ENCODE measurements around the gene ADRA2C. TPM values are rescaled to one million over a fixed set of nuclear protein-coding genes. Genes with fewer than 3 reads are reported as not detected.

The ADRA2C gene
- total and polyA plus RNA-seq, 2 of the 13 experiments (the other 11 are each of a cell fraction or from before 2014, with no cell fraction given), result 15.4 to 69.7 TPM

- 0 out of 2 replicates have a peak, but pooled peaks have one; percentile 26 for TF ChIP-seq SMAD1 (CRISPR knock-in tag; IDR thresholded peaks at IDR 0.05; ENCODE audit: borderline replicate concordance, low read depth)
- TF ChIP-seq SIX4 (CRISPR knock-in tag; IDR thresholded peaks at IDR 0.05), result no peak
- TF ChIP-seq MYC (CRISPR knock-in tag; IDR thresholded peaks at IDR 0.05; ENCODE audit: borderline replicate concordance), result peak; percentile 68
- TF ChIP-seq REXO4 (CRISPR knock-in tag; IDR thresholded peaks at IDR 0.05; ENCODE audit: borderline replicate concordance), result no peak
- no peak for TF ChIP-seq ZBTB4 (CRISPR knock-in tag; IDR thresholded peaks at IDR 0.05; ENCODE audit: borderline replicate concordance)
- no peak for TF ChIP-seq ZBTB21 (CRISPR knock-in tag; IDR thresholded peaks at IDR 0.05)
- TF ChIP-seq ZNF274 (CRISPR knock-in tag; IDR thresholded peaks at IDR 0.05), result no peak
- no peak for TF ChIP-seq ZNF138 (CRISPR knock-in tag; IDR thresholded peaks at IDR 0.05; ENCODE audit: low read depth)
- no peak for TF ChIP-seq KAT7 (CRISPR knock-in tag; IDR thresholded peaks at IDR 0.05; ENCODE audit: borderline replicate concordance)
- TF ChIP-seq EEA1 (CRISPR knock-in tag; IDR thresholded peaks at IDR 0.05; ENCODE audit: borderline replicate concordance), result no peak
- TF ChIP-seq ZBTB7A (CRISPR knock-in tag; IDR thresholded peaks at IDR 0.05), result no peak
- no peak for TF ChIP-seq SIN3B (IDR thresholded peaks at IDR 0.05; ENCODE audit: low read length)
- TF ChIP-seq ZNF552 (CRISPR knock-in tag; IDR thresholded peaks at IDR 0.05; ENCODE audit: borderline replicate concordance), result no peak
- no peak for TF ChIP-seq ZNF280D (CRISPR knock-in tag; IDR thresholded peaks at IDR 0.05)
- no peak for TF ChIP-seq NONO (IDR thresholded peaks at IDR 0.05)
- no peak for TF ChIP-seq NONO (CRISPR knock-in tag; conservative IDR thresholded peaks at IDR 0.05)
- no peak for TF ChIP-seq NFIC (IDR thresholded peaks at IDR 0.05; ENCODE audit: low read length)
- 0 out of 2 replicates have a peak, but pooled peaks have one; percentile 8 for TF ChIP-seq IRF2 (CRISPR knock-in tag; IDR thresholded peaks at IDR 0.05)
- TF ChIP-seq NCOR1 (IDR thresholded peaks at IDR 0.05; ENCODE audit: borderline replicate concordance, low read length), result no peak
- no peak for TF ChIP-seq KDM6A (CRISPR knock-in tag; IDR thresholded peaks at IDR 0.05; ENCODE audit: low read depth)
- no peak for TF ChIP-seq ZNF263 (CRISPR knock-in tag; IDR thresholded peaks at IDR 0.05)
- TF ChIP-seq ZNF768 (CRISPR knock-in tag; IDR thresholded peaks at IDR 0.05), result peak; percentile 21; the same call in 1 of the 2 replicates
- TF ChIP-seq FOXA1 (IDR thresholded peaks at IDR 0.05), result no peak
- peak; percentile 78 for TF ChIP-seq FOXA1 (CRISPR knock-in tag; IDR thresholded peaks at IDR 0.05)
- TF ChIP-seq RBFOX2 (IDR thresholded peaks at IDR 0.05; ENCODE audit: low read depth, low read length), result no peak
- TF ChIP-seq MED13 (CRISPR knock-in tag; IDR thresholded peaks at IDR 0.05), result no peak
These were observed 13.3 kb downstream of the ADRA2C start (continued) for GRCh38 chr4:3779509-3779908.

All from HepG2 (cell line).